Colonic mucosa (tissue), 4 donors: ENCODE results near the gene GNA15. TPM values are rescaled to one million over a fixed set of nuclear protein-coding genes. Genes with fewer than 3 reads are reported as not detected.
A peak's percentile ranks its signal among the peaks of the same experiment; 100 is the strongest.

Experiments used
- DNase-seq: peaks from one replicate; pipeline ENCODE4 v3.0.0-alpha.2; 2020
- H3K27ac ChIP-seq: fragments of 200-600 bp; one replicate; pipeline ENCODE4 v1.8.0; 2021
- H3K27me3 ChIP-seq: fragments of 200-600 bp; one replicate; pipeline ENCODE4 v1.8.0; 2021
- H3K36me3 ChIP-seq: fragments of 200-600 bp; one replicate; pipeline ENCODE4 v1.8.0; 2021
- H3K4me1 ChIP-seq: fragments of 200-600 bp; one replicate; pipeline ENCODE4 v1.8.0; 2021; ENCODE audit warnings: mild to moderate bottlenecking
- H3K4me3 ChIP-seq: fragments of 200-600 bp; one replicate; pipeline ENCODE4 v1.8.0; 2021
- H3K9ac ChIP-seq, 2 donors: one replicate each; pipeline ENCODE4 v1.7.0; 2013; ENCODE audit warnings: control low read depth in 2 of 2, low read depth in 2 of 2, low read length in 2 of 2
- H3K9me3 ChIP-seq: fragments of 200-600 bp; one replicate; pipeline ENCODE4 v1.8.0; 2021
- CTCF ChIP-seq: fragments of 200-600 bp; IDR thresholded peaks from one replicate; pipeline ENCODE4 v1.8.0; 2022; ENCODE audit warnings: antibody characterized with exemption, mild to moderate bottlenecking
- intact Hi-C: fragments of 100-400 bp; cut with DNase I; formaldehyde crosslinking; loops from one replicate; pipeline ENCODE4 v1.14.1; 2022
- total RNA-seq, 2 donors: library from RNA; stranded (reverse); fragmentation: NEBNext Ultra II Directional in 1 of 2; extraction: Animal tissue kit (Norgen Biotek cat#: 25700) in 1 of 2; gene quantifications; one replicate each; pipeline ENCODE4 v1.2.1, GENCODE V29; 2021
- donor health status: healthy.
- donor health status: DM: no; HTN: no; CAD: no.
- donor health status: DM: no; HTN: no; CAD: no.

The GNA15 gene
- total RNA-seq, 2 donors from 2014 or later = 1.6 to 6.6 TPM

GRCh38 chr19:3104708-3104983 is 31.2 kb upstream of the GNA15 start:
- intact Hi-C loops = loop anchor here (5.0 kb wide), 1 partner anchor 77 kb away; the partner anchor contains the start of gene TLE2
- no peak for DNase-seq

DNA sequence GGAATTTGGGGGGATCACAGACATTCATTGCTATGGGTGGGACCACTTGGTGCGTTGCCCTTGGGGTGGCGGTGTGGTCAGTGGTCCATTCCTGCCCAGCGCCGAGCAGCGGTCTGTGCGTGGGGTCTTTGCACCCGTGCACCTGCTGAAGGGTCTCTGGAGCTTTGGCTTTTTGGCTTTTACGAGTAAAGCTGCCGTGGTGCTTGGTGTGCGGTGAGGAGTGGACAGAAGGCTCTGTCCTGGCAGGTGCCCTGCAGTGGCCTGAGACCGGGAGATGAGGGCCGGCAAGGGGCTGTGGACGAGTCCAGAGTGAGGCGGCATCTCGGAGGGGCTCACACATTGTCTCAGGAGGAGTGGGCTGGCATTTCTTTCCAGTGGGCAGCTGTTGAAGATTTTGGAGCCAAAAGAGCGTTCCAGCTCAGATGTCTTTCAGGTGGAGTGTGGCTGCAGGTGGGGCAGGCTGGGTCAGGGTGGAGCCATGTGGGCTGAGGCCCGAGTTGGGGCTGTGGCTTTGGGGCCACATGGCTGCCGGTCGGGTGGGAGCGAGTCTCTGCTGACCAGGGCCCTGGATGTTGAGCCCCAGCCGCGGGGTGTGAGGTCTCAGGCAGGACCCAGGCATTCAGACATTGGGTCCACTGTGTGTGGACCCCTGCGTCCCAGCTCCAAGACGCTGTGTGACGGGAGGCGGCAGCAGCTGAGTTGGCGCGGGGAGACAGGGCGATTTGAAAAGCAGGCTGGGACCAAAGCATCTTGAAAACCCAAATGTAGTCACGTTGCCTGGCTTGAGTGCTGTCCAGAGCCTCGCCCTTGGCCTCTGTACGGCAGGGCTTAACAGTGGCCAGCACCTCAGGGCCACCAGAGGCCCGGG is 30.0 kb upstream of the GNA15 start:
- Histone ChIP-seq H3K4me3 (no peak overlapping the region), H3K27ac (no peak overlapping the region), H3K27me3 (no peaks in the 10 kb centered on the region), H3K36me3 (no peaks in the 10 kb centered on the region), H3K9me3 (no peaks in the 10 kb centered on the region), H3K9ac (peak overlapping the region; percentile 14 to 47), H3K4me1 (peaks cover 20% of the 10 kb centered on the region)
- intact Hi-C loops = loop anchor here (2.0 to 5.0 kb wide), 2 partner anchors 27 to 149 kb away; no protein-coding TSS in a partner anchor
- TF ChIP-seq CTCF = no peak
- DNase-seq = no peak

More at GRCh38 chr19:3104708-3104983, 31.2 kb upstream of the GNA15 start:
- Histone ChIP-seq H3K36me3 (no peaks in the 10 kb centered on the region), H3K4me1 (peaks cover 20% of the 10 kb centered on the region), H3K27me3 (no peaks in the 10 kb centered on the region), H3K27ac (no peak overlapping the region), H3K9me3 (no peaks in the 10 kb centered on the region), H3K9ac (peak overlapping the region in 1 of 2 donors; percentile 51), H3K4me3 (no peak overlapping the region)
- no peak for TF ChIP-seq CTCF

- DNase-seq = no peak
- no peak overlapping the region for H3K4me3 ChIP-seq
- peak overlapping the region in 1 of 2 donors; percentile 64 for H3K9ac ChIP-seq
- peaks cover 20% of the 10 kb centered on the region for H3K4me1 ChIP-seq
- no peaks in the 10 kb centered on the region for H3K27me3 ChIP-seq
- no peak for TF ChIP-seq CTCF
- H3K27ac ChIP-seq = no peak overlapping the region
- no peaks in the 10 kb centered on the region for H3K36me3 ChIP-seq
- H3K9me3 ChIP-seq = no peaks in the 10 kb centered on the region
- intact Hi-C loops = loop anchor here (2.0 to 5.0 kb wide), 2 partner anchors 28 to 149 kb away; no protein-coding TSS in a partner anchor
Observed at GRCh38 chr19:3106509-3107141, 29.2 kb upstream of the GNA15 start.

DNA sequence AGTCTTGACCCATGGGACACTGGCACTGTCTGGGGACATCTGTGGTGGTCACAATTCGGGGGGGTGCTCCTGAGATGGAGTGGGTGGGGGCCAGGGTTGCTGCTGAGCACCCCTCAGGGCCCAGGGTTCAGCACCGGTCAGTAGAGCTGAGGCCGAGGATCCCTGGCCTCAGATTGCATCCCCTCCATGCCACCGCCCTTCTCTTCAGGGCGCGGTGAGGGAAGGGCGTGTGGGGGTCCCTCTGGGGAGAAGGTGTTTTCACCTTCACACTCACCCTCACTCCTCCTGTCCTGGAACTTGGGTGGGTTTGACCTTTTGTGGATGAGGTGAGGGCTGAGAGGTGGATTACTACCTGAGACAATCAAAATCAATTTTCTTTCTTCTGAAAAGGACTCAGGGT is 28.2 kb upstream of the GNA15 start:
- Histone ChIP-seq H3K9ac (peak overlapping the region; percentile 50 to 64), H3K27me3 (no peaks in the 10 kb centered on the region), H3K36me3 (no peaks in the 10 kb centered on the region), H3K9me3 (no peaks in the 10 kb centered on the region), H3K4me3 (no peak overlapping the region), H3K27ac (no peak overlapping the region), H3K4me1 (peaks cover 17% of the 10 kb centered on the region)
- intact Hi-C loops = loop anchor here (2.0 to 5.0 kb wide), 2 partner anchors 29 to 150 kb away; no protein-coding TSS in a partner anchor
- no peak for DNase-seq
- TF ChIP-seq CTCF = no peak

- peak; percentile 74 for DNase-seq
- Histone ChIP-seq H3K4me3 (no peak overlapping the region), H3K36me3 (no peaks in the 10 kb centered on the region), H3K27me3 (no peaks in the 10 kb centered on the region), H3K27ac (no peak overlapping the region), H3K9me3 (no peaks in the 10 kb centered on the region), H3K4me1 (peaks cover 10% of the 10 kb centered on the region), H3K9ac (no peak overlapping the region)
- TF ChIP-seq CTCF = peak; percentile 83
- intact Hi-C loops = loop anchor here (5.0 kb wide), 1 partner anchor 151 kb away; no protein-coding TSS in a partner anchor
Observed at GRCh38 chr19:3108775-3109174, 27.1 kb upstream of the GNA15 start.
